ENCODE results near the gene EZH1. TPM values are rescaled to one million over a fixed set of nuclear protein-coding genes. Genes with fewer than 3 reads are reported as not detected.
"Not testable (repeated sequence)": the region's sequence is repeated elsewhere in the genome, so short reads cannot be mapped to it uniquely, and the experiment has no call there.

The EZH1 gene
- total and polyA plus RNA-seq, 10 of the 15 experiments (the other 5 are each of a cell fraction or from before 2014, with no cell fraction given) = 6.1 to 43.3 (median 16.8) TPM

DNA sequence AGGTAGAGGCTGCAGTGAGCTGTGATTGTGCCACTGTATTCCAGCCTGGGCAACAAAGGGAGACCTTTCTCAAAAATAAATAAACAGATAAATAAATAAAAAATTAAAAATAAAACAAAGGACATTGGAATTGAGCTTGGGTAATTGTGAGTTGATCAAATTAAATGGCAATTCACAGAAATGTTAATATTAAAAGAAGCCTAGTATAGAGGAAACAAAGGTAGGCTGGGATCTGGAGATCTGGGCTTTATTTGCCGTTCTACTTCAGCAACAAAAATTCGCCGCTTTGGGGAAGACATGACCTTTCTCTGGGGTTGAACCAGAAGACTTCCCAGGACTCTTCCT is 28.1 kb upstream of the EZH1 start (continued):
- no peak for TF ChIP-seq SP1 (IDR thresholded peaks at IDR 0.05; ENCODE audit: low read depth, low read length)
- no peak for TF ChIP-seq NFXL1 (IDR thresholded peaks at IDR 0.05; ENCODE audit: borderline replicate concordance)

DNA sequence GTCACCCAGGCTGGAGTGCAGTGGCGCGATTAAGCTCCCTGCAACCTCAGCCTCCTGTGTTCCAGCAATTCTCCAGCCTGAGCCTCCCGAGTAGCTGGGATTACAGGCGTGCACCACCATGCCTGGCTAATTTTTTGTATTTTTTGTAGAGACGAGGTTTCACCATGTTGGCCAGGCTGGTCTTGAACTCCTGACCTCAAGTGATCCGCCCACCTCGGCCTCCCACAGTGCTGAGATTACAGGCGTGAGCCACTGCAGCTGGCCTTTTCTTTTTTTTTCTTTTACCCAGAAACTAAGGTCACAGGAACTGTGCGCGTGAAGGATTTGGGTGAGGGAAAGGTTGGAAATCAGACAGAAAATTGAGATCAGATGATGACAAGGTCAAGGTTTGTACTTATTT is 25.1 kb upstream of the EZH1 start:
- POLR2A ChIA-PET = interaction anchor here (1.4 kb wide), 1 partner anchor 191 kb away, joined by 5 read pairs; no protein-coding TSS in a partner anchor
- in situ Hi-C loops (cut with MboI) = loop anchor here (10.0 kb wide), 1 partner anchor 195 kb away; the partner anchor contains the start of gene PSMC3IP
- not testable (repeated sequence) for H2AFZ ChIP-seq (ENCODE audit: control insufficient read depth, low read depth, low read length)

DNA sequence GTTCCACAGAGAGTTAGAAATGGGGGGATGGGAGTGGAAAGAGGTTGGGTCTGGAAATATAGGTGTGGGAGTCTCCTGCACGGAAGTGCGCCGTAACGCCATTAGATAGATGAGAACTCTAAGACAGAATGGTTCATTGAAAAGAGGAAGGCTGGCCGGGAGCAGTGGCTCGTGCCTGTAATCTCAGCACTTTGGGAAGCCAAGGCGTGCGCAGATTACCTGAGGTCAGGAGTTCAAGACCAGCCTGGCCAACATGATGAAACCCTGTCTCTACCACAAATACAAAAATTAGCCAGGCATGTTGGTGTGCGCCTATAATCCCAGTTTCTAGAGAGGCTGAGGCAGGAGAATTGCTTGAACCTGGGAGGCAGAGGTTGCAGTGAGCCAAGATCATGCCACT is 23.2 kb upstream of the EZH1 start:
- H3K4me2 ChIP-seq (ENCODE audit: control insufficient read depth, insufficient read depth); DNase-seq (ENCODE audit: low read depth, low spot score); H3K4me1 ChIP-seq (ENCODE audit: control insufficient read depth, insufficient read depth, low read length); H3K36me3 ChIP-seq (ENCODE audit: control insufficient read depth in 2 of 2, insufficient read depth in 2 of 2, low read length in 1 of 2); FAIRE-seq; RAD21 ChIA-PET (ENCODE audit: unreplicated experiment); CTCF ChIA-PET; H3K4me3 ChIP-seq; BruUV-seq (replicated peaks); ATAC-seq; SMC1A ChIA-PET (ENCODE audit: uncharacterized antibody, unreplicated experiment); H3K27me3 ChIP-seq (replicated peaks in 1 of 2; ENCODE audit: control insufficient read depth in 2 of 2, insufficient read depth in 2 of 2, low read length in 1 of 2); intact Hi-C loops (cut with micrococcal nuclease; ENCODE audit: unreplicated experiment); POLR2A ChIA-PET; H3K9me3 ChIP-seq (replicated peaks; ENCODE audit: control insufficient read depth, insufficient read depth, low read length); H3K27ac ChIP-seq (ENCODE audit: control insufficient read depth, insufficient read depth); H2AFZ ChIP-seq (ENCODE audit: control insufficient read depth, low read depth, low read length); H3K9ac ChIP-seq (ENCODE audit: control insufficient read depth, insufficient read depth, low read length); H3K79me2 ChIP-seq (ENCODE audit: control insufficient read depth, insufficient read depth, low read length); H4K20me1 ChIP-seq (ENCODE audit: control insufficient read depth, insufficient read depth): not testable (repeated sequence)
- WGBS (ENCODE audit: insufficient coverage, insufficient replicate concordance, low lambda C conversion rate, missing lambda C conversion rate) = 63% methylated on average over 9 of the region's 9 CpGs
- in situ Hi-C loops (cut with MboI) = loop anchor here (10.0 kb wide), 1 partner anchor 193 kb away; the partner anchor contains the start of gene PSMC3IP

More for the DNA sequence above, 25.1 kb upstream of the EZH1 start:
- 63% methylated on average over 10 of the region's 10 CpGs for WGBS (ENCODE audit: insufficient coverage, insufficient replicate concordance, low lambda C conversion rate, missing lambda C conversion rate)
- H3K9me3 ChIP-seq (replicated peaks; ENCODE audit: control insufficient read depth, insufficient read depth, low read length); H3K79me2 ChIP-seq (ENCODE audit: control insufficient read depth, insufficient read depth, low read length); FAIRE-seq; CTCF ChIA-PET; H3K9ac ChIP-seq (ENCODE audit: control insufficient read depth, insufficient read depth, low read length); DNase-seq (ENCODE audit: low read depth, low spot score); H3K36me3 ChIP-seq (ENCODE audit: control insufficient read depth in 2 of 2, insufficient read depth in 2 of 2, low read length in 1 of 2); BruUV-seq (replicated peaks); H3K4me2 ChIP-seq (ENCODE audit: control insufficient read depth, insufficient read depth); H4K20me1 ChIP-seq (ENCODE audit: control insufficient read depth, insufficient read depth); intact Hi-C loops (cut with micrococcal nuclease; ENCODE audit: unreplicated experiment); H3K27ac ChIP-seq (ENCODE audit: control insufficient read depth, insufficient read depth); H3K27me3 ChIP-seq (replicated peaks in 1 of 2; ENCODE audit: control insufficient read depth in 2 of 2, insufficient read depth in 2 of 2, low read length in 1 of 2); ATAC-seq; H3K4me3 ChIP-seq: not testable (repeated sequence)
- SMC1A ChIA-PET (ENCODE audit: uncharacterized antibody, unreplicated experiment) = interaction anchor here (0.6 kb wide), 1 partner anchor 60 kb away, joined by 4 read pairs; no protein-coding TSS in a partner anchor
- H3K4me1 ChIP-seq (ENCODE audit: control insufficient read depth, insufficient read depth, low read length) = peaks cover 14% of the 10 kb centered on the region
- RAD21 ChIA-PET (ENCODE audit: unreplicated experiment) = interaction anchor here (0.7 kb wide), 1 partner anchor 19 kb away, joined by 4 read pairs; no protein-coding TSS in a partner anchor

All from GM12878 (cell line).